H9 (cell line): Measurements from ENCODE around the gene KIF21B. TPM values are rescaled to one million over a fixed set of nuclear protein-coding genes. Genes with fewer than 3 reads are reported as not detected.

Experiments used
- DNase-seq: peaks from one replicate; pipeline ENCODE4 v3.0.0-alpha.2; 2017
- H2AFZ ChIP-seq: one replicate; pipeline ENCODE4 v1.6.1; 2013; ENCODE audit warnings: mild to moderate bottlenecking, low read length, control low read depth, moderate library complexity
- H2AK5ac ChIP-seq: 2 replicates; pipeline ENCODE4 v1.6.1; 2013; ENCODE audit warnings: low read length, control low read depth, mixed read lengths; ENCODE audit not compliant: insufficient read length
- H2BK120ac ChIP-seq: one replicate; pipeline ENCODE4 v1.6.1; 2013; ENCODE audit warnings: low read depth, mild to moderate bottlenecking, low read length, control low read depth, inconsistent platforms; ENCODE audit not compliant: poor library complexity, severe bottlenecking
- H2BK12ac ChIP-seq: 2 replicates; pipeline ENCODE4 v1.6.1; 2013; ENCODE audit warnings: low read length, control low read depth, mixed read lengths, low read depth; ENCODE audit not compliant: insufficient read length
- H2BK15ac ChIP-seq: 2 replicates; pipeline ENCODE4 v1.6.1; 2013; ENCODE audit warnings: low read depth, low read length, control low read depth
- H2BK20ac ChIP-seq: one replicate; pipeline ENCODE4 v1.6.1; 2013; ENCODE audit warnings: low read depth, mild to moderate bottlenecking, low read length, control low read depth, inconsistent platforms; ENCODE audit not compliant: poor library complexity, severe bottlenecking
- H2BK5ac ChIP-seq: 2 replicates; pipeline ENCODE4 v1.6.1; 2013; ENCODE audit warnings: low read length, control low read depth, mixed read lengths; ENCODE audit not compliant: insufficient read length
- H3K14ac ChIP-seq: 2 replicates; pipeline ENCODE4 v1.6.1; 2013; ENCODE audit warnings: low read length, control low read depth; ENCODE audit not compliant: insufficient read depth
- H3K18ac ChIP-seq: 2 replicates; pipeline ENCODE4 v1.6.1; 2013; ENCODE audit warnings: low read depth, mild to moderate bottlenecking, mixed read lengths, low read length, control low read depth; ENCODE audit not compliant: insufficient read length
- H3K23ac ChIP-seq: 2 replicates; pipeline ENCODE4 v1.6.1; 2013; ENCODE audit warnings: low read length, control low read depth, mixed read lengths, low read depth; ENCODE audit not compliant: insufficient read length
- H3K23me2 ChIP-seq: 2 replicates; pipeline ENCODE4 v1.6.1; 2013; ENCODE audit warnings: low read depth, mild to moderate bottlenecking, mixed read lengths, low read length, control low read depth; ENCODE audit not compliant: insufficient read length, poor library complexity, severe bottlenecking
- H3K27ac ChIP-seq: 2 replicates; pipeline ENCODE4 v1.5.1; 2013; ENCODE audit warnings: low read length, control low read depth, mixed read lengths, low read depth; ENCODE audit not compliant: insufficient read length
- H3K27me3 ChIP-seq: 2 replicates; pipeline ENCODE4 v1.6.1; 2013; ENCODE audit warnings: low read length, control low read depth, inconsistent platforms; ENCODE audit not compliant: insufficient read depth
- H3K4ac ChIP-seq: 2 replicates; pipeline ENCODE4 v1.6.1; 2013; ENCODE audit warnings: low read depth, mild to moderate bottlenecking, control low read depth, inconsistent platforms, low read length, moderate library complexity
- H3K4me1 ChIP-seq: 2 replicates; pipeline ENCODE4 v1.6.1; 2013; ENCODE audit warnings: low read length, control low read depth, inconsistent platforms; ENCODE audit not compliant: insufficient read depth
- H3K4me2 ChIP-seq: 2 replicates; pipeline ENCODE4 v1.6.1; 2013; ENCODE audit warnings: low read length, control low read depth, mixed read lengths; ENCODE audit not compliant: insufficient read length, insufficient read depth
- H3K56ac ChIP-seq: 2 replicates; pipeline ENCODE4 v1.6.1; 2013; ENCODE audit warnings: low read depth, mild to moderate bottlenecking, mixed read lengths, low read length, control low read depth; ENCODE audit not compliant: insufficient read length
- H3K79me1 ChIP-seq: 2 replicates; pipeline ENCODE4 v1.6.1; 2013; ENCODE audit warnings: low read depth, mild to moderate bottlenecking, moderate library complexity, low read length, control low read depth, inconsistent platforms; ENCODE audit not compliant: insufficient read depth, poor library complexity, severe bottlenecking
- H3K79me2 ChIP-seq: 2 replicates; pipeline ENCODE4 v1.6.1; 2013; ENCODE audit warnings: low read length, control low read depth, inconsistent platforms; ENCODE audit not compliant: insufficient read depth
- H3K9ac ChIP-seq: 2 replicates; pipeline ENCODE4 v1.6.1; 2013; ENCODE audit warnings: low read length, control low read depth, mixed read lengths; ENCODE audit not compliant: insufficient read length; ENCODE audit errors: extremely low read depth
- H3K9me3 ChIP-seq: one replicate; pipeline ENCODE4 v1.6.1; 2013; ENCODE audit warnings: low read depth, low read length, inconsistent platforms; ENCODE audit not compliant: control insufficient read depth
- H3T11ph ChIP-seq: one replicate; pipeline ENCODE4 v1.6.1; 2013; ENCODE audit warnings: mild to moderate bottlenecking, low read length, control low read depth, inconsistent platforms
- H4K20me1 ChIP-seq: one replicate; pipeline ENCODE4 v1.6.1; 2013; ENCODE audit not compliant: control insufficient read depth, insufficient read length, insufficient read depth
- H4K5ac ChIP-seq: 2 replicates; pipeline ENCODE4 v1.6.1; 2013; ENCODE audit warnings: low read depth, mild to moderate bottlenecking, mixed read lengths, low read length, control low read depth; ENCODE audit not compliant: insufficient read length
- H4K8ac ChIP-seq: replicated peaks from 2 replicates; pipeline ENCODE4 v1.6.1; 2013; ENCODE audit warnings: low read length, control low read depth, mixed read lengths, low read depth; ENCODE audit not compliant: insufficient read length
- H4K91ac ChIP-seq: 2 replicates; pipeline ENCODE4 v1.6.1; 2013; ENCODE audit warnings: low read depth, mild to moderate bottlenecking, moderate library complexity, mixed read lengths, low read length, control low read depth; ENCODE audit not compliant: insufficient read length
- H3K27ac Mint-ChIP-seq, 3 experiments: 2 replicates in 2 of 3; 3 replicates in 1 of 3; pipeline ENCODE4 v1.8.0; 2020 to 2021; ENCODE audit warnings: mixed read lengths in 3 of 3, mild to moderate bottlenecking in 1 of 3, moderate library complexity in 1 of 3
- H3K27me3 Mint-ChIP-seq: 2 replicates; pipeline ENCODE4 v1.8.0; 2021; ENCODE audit warnings: low read depth, mild to moderate bottlenecking, moderate library complexity, mixed read lengths
- H3K36me3 Mint-ChIP-seq, 3 experiments: 2 replicates in 2 of 3; 3 replicates in 1 of 3; pipeline ENCODE4 v1.8.0; 2020 to 2021; ENCODE audit warnings: low read depth in 3 of 3, mixed read lengths in 3 of 3; ENCODE audit not compliant: insufficient read depth in 1 of 3
- H3K4me1 Mint-ChIP-seq, 2 experiments: 2 replicates each; pipeline ENCODE4 v1.8.0; 2020; ENCODE audit warnings: mixed read lengths in 2 of 2
- H3K4me3 Mint-ChIP-seq, 2 experiments: 2 replicates in 1 of 2; 3 replicates in 1 of 2; pipeline ENCODE4 v1.8.0; 2020 to 2021; ENCODE audit warnings: mild to moderate bottlenecking in 2 of 2, mixed read lengths in 2 of 2, moderate library complexity in 1 of 2
- H3K9me3 Mint-ChIP-seq, 2 experiments: 2 replicates in 1 of 2; 3 replicates in 1 of 2; pipeline ENCODE4 v1.8.0; 2020; ENCODE audit warnings: mild to moderate bottlenecking in 2 of 2, mixed read lengths in 2 of 2, moderate library complexity in 1 of 2
- WGBS: extraction: QIAGEN DNeasy Blood & Tissue Kit; methylation state at CpG from one replicate; pipeline ENCODE4 v1.1.7; 2013; ENCODE audit warnings: missing lambda C conversion rate, low lambda C conversion rate, mixed read lengths; ENCODE audit not compliant: insufficient read length; ENCODE audit errors: extremely low coverage; 5-methylcytosine and 5-hydroxymethylcytosine counted together
- total RNA-seq: library from RNA; stranded (reverse); gene quantifications from 2 replicates; pipeline ENCODE4 v1.2.1, GENCODE V29; 2021
- TF ChIP-seq, protein P1 (sequence below): fragments of 200-600 bp; sonication (generic); conservative IDR thresholded peaks from 3 replicates; pipeline ENCODE4 v1.8.0; 2021; ENCODE audit warnings: antibody characterized with exemption, mild to moderate bottlenecking

KIF21B gene
- total RNA-seq, 1 experiment from 2014 or later: 7.5 TPM

GRCh38 chr1:200963076-200963475, 60.4 kb downstream of the KIF21B start:
- H2BK12ac ChIP-seq: no peak overlapping the region
- H3K9ac ChIP-seq: no peak overlapping the region
- H3K79me1 ChIP-seq: no peaks in the 10 kb centered on the region
- H4K5ac ChIP-seq: no peak overlapping the region
- no peak overlapping the region for H4K8ac ChIP-seq
- H3K4me1 Mint-ChIP-seq: peaks cover 6 to 11% of the 10 kb centered on the region in 2 experiments
- H3T11ph ChIP-seq: no peak overlapping the region
- H3K14ac ChIP-seq: no peak overlapping the region
- H2BK5ac ChIP-seq: no peak overlapping the region
- H4K20me1 ChIP-seq: no peaks in the 10 kb centered on the region
- H3K9me3 ChIP-seq: no peaks in the 10 kb centered on the region
- no peaks in the 10 kb centered on the region for H3K27me3 ChIP-seq
- no peak overlapping the region for H3K4me2 ChIP-seq
- no peak overlapping the region for H3K56ac ChIP-seq
- H3K23me2 ChIP-seq: no peaks in the 10 kb centered on the region
- H3K27ac Mint-ChIP-seq: no peak overlapping the region
- H2BK20ac ChIP-seq: no peak overlapping the region
- no peak overlapping the region for H3K4me3 Mint-ChIP-seq
- H3K36me3 Mint-ChIP-seq: no peaks in the 10 kb centered on the region
- peaks cover 5% of the 10 kb centered on the region for H3K27me3 Mint-ChIP-seq
- no peak overlapping the region for H3K27ac ChIP-seq
- H2AFZ ChIP-seq: no peak overlapping the region
- H3K79me2 ChIP-seq: no peaks in the 10 kb centered on the region
- no peak overlapping the region for H2BK120ac ChIP-seq
- DNase-seq: no peak
- TF ChIP-seq, protein P1, sequence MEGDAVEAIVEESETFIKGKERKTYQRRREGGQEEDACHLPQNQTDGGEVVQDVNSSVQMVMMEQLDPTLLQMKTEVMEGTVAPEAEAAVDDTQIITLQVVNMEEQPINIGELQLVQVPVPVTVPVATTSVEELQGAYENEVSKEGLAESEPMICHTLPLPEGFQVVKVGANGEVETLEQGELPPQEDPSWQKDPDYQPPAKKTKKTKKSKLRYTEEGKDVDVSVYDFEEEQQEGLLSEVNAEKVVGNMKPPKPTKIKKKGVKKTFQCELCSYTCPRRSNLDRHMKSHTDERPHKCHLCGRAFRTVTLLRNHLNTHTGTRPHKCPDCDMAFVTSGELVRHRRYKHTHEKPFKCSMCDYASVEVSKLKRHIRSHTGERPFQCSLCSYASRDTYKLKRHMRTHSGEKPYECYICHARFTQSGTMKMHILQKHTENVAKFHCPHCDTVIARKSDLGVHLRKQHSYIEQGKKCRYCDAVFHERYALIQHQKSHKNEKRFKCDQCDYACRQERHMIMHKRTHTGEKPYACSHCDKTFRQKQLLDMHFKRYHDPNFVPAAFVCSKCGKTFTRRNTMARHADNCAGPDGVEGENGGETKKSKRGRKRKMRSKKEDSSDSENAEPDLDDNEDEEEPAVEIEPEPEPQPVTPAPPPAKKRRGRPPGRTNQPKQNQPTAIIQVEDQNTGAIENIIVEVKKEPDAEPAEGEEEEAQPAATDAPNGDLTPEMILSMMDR: no peak
- H3K9me3 Mint-ChIP-seq: no peaks in the 10 kb centered on the region
- H2BK15ac ChIP-seq: no peak overlapping the region
- no peak overlapping the region for H2AK5ac ChIP-seq
- H3K18ac ChIP-seq: no peak overlapping the region
- no peak overlapping the region for H3K4ac ChIP-seq
- no peak overlapping the region for H3K23ac ChIP-seq
- WGBS: no CpG with 5 or more reads among the region's 2 CpGs
- no peak overlapping the region for H4K91ac ChIP-seq
- no peaks in the 10 kb centered on the region for H3K4me1 ChIP-seq
